ENCODE measurements around the gene CEP170.
A peak's percentile ranks its signal among the peaks of the same experiment; 100 is the strongest.
"Not testable (repeated sequence)": the region's sequence is repeated elsewhere in the genome, so short reads cannot be mapped to it uniquely, and the experiment has no call there.

CEP170 gene

GRCh38 chr1:243233908-243234307, 21.2 kb downstream of the CEP170 start:
- DNase-seq (ENCODE audit: low read depth) = peak; percentile 68

- DNase-seq (ENCODE audit: low read depth) = peak; percentile 31
Measured at GRCh38 chr1:243230914-243231313, 24.2 kb downstream of the CEP170 start.

- DNase-seq (ENCODE audit: low read depth) = no peak
Measured at GRCh38 chr1:243229526-243229925, 25.6 kb downstream of the CEP170 start.

GRCh38 chr1:243227622-243228021, 27.5 kb downstream of the CEP170 start:
- DNase-seq (ENCODE audit: low read depth) = no peak

GRCh38 chr1:243218059-243218458, 37.0 kb downstream of the CEP170 start:
- no peak for DNase-seq (ENCODE audit: low read depth)

- peak; percentile 30 for DNase-seq (ENCODE audit: low read depth)
Measured at GRCh38 chr1:243217349-243217748, 37.7 kb downstream of the CEP170 start.

- peak; percentile 4 for DNase-seq (ENCODE audit: low read depth)
Measured at GRCh38 chr1:243216741-243217140, 38.3 kb downstream of the CEP170 start.

GRCh38 chr1:243215276-243215875, 39.7 kb downstream of the CEP170 start:
- DNase-seq (ENCODE audit: low read depth) = not testable (repeated sequence)

- DNase-seq (ENCODE audit: low read depth) = peak; percentile 65
Measured at GRCh38 chr1:243213045-243213787, 41.9 kb downstream of the CEP170 start.

- DNase-seq (ENCODE audit: low read depth) = not testable (repeated sequence)
Measured at GRCh38 chr1:243211984-243212383, 43.1 kb downstream of the CEP170 start.

GRCh38 chr1:243205026-243205501, 50.0 kb downstream of the CEP170 start:
- not testable (repeated sequence) for DNase-seq (ENCODE audit: low read depth)

- not testable (repeated sequence) for DNase-seq (ENCODE audit: low read depth)
Measured at GRCh38 chr1:243204336-243204735, 50.7 kb downstream of the CEP170 start.

- DNase-seq (ENCODE audit: low read depth) = not testable (repeated sequence)
Measured at GRCh38 chr1:243203196-243203595, 51.9 kb downstream of the CEP170 start.

GRCh38 chr1:243201316-243201715, 53.8 kb downstream of the CEP170 start:
- not testable (repeated sequence) for DNase-seq (ENCODE audit: low read depth)

GRCh38 chr1:243197524-243197923, 57.6 kb downstream of the CEP170 start:
- DNase-seq (ENCODE audit: low read depth) = not testable (repeated sequence)

- not testable (repeated sequence) for DNase-seq (ENCODE audit: low read depth)
Measured at GRCh38 chr1:243193330-243193729, 61.8 kb downstream of the CEP170 start.

GRCh38 chr1:243186201-243186995, 68.7 kb downstream of the CEP170 start:
- not testable (repeated sequence) for DNase-seq (ENCODE audit: low read depth)

- DNase-seq (ENCODE audit: low read depth) = not testable (repeated sequence)
Measured at GRCh38 chr1:243184787-243185186, 70.3 kb downstream of the CEP170 start.

- DNase-seq (ENCODE audit: low read depth) = not testable (repeated sequence)
Measured at GRCh38 chr1:243183661-243184060, 71.4 kb downstream of the CEP170 start.

GRCh38 chr1:243183176-243183575, 71.9 kb downstream of the CEP170 start:
- DNase-seq (ENCODE audit: low read depth) = peak; percentile 7

- no peak for DNase-seq (ENCODE audit: low read depth)
Measured at GRCh38 chr1:243179720-243180119, 75.4 kb downstream of the CEP170 start.

GRCh38 chr1:243177792-243178191, 77.3 kb downstream of the CEP170 start:
- DNase-seq (ENCODE audit: low read depth) = not testable (repeated sequence)
